GM19397 (cell line): ENCODE results near the gene GHR.

ENCODE experiments used
- ATAC-seq: cut with Tn5 transposase; IDR thresholded peaks from one replicate; pipeline ENCODE4 v1.9.1; 2021; ENCODE audit warnings: mild to moderate bottlenecking, moderate library complexity; ENCODE audit not compliant: unreplicated experiment

GHR gene

GRCh38 chr5:42597318-42597937 lies 174.2 kb downstream of the GHR start:
- ATAC-seq: no peak

- no peak for ATAC-seq
Measured at GRCh38 chr5:42598311-42598710, 175.1 kb downstream of the GHR start.

GRCh38 chr5:42599106-42599505 lies 175.9 kb downstream of the GHR start:
- ATAC-seq: no peak

- ATAC-seq: no peak
Measured at GRCh38 chr5:42600441-42600840, 177.2 kb downstream of the GHR start.

GRCh38 chr5:42604171-42604711 lies 181.0 kb downstream of the GHR start:
- no peak for ATAC-seq

- ATAC-seq: no peak
Measured at GRCh38 chr5:42605490-42605889, 182.3 kb downstream of the GHR start.

GRCh38 chr5:42606464-42606869 lies 183.2 kb downstream of the GHR start:
- no peak for ATAC-seq

GRCh38 chr5:42611437-42611836 lies 188.2 kb downstream of the GHR start:
- ATAC-seq: no peak

- ATAC-seq: no peak
Measured at GRCh38 chr5:42612750-42613366, 189.6 kb downstream of the GHR start.

- ATAC-seq: no peak
Measured at GRCh38 chr5:42614509-42614908, 191.3 kb downstream of the GHR start.

GRCh38 chr5:42620579-42621216 lies 197.5 kb downstream of the GHR start:
- no peak for ATAC-seq

- no peak for ATAC-seq
Measured at GRCh38 chr5:42621242-42621641, 198.0 kb downstream of the GHR start.

GRCh38 chr5:42621662-42622061 lies 198.4 kb downstream of the GHR start:
- no peak for ATAC-seq

GRCh38 chr5:42624912-42625311 lies 201.7 kb downstream of the GHR start:
- no peak for ATAC-seq

GRCh38 chr5:42626462-42626861 lies 203.2 kb downstream of the GHR start:
- ATAC-seq: no peak

- no peak for ATAC-seq
Measured at GRCh38 chr5:42628821-42629220, 205.6 kb downstream of the GHR start.

GRCh38 chr5:42629284-42629683 lies 206.0 kb downstream of the GHR start:
- no peak for ATAC-seq

GRCh38 chr5:42631241-42631640 lies 208.0 kb downstream of the GHR start:
- no peak for ATAC-seq

GRCh38 chr5:42632354-42632900 lies 209.2 kb downstream of the GHR start:
- ATAC-seq: no peak

GRCh38 chr5:42634575-42634974 lies 211.3 kb downstream of the GHR start:
- ATAC-seq: no peak

- ATAC-seq: no peak
Measured at GRCh38 chr5:42636425-42636824, 213.2 kb downstream of the GHR start.

- ATAC-seq: no peak
Measured at GRCh38 chr5:42636946-42637345, 213.7 kb downstream of the GHR start.
